SJSA1 (cell line): Measurements from ENCODE around the gene ZNF133. TPM values are rescaled to one million over a fixed set of nuclear protein-coding genes. Genes with fewer than 3 reads are reported as not detected.
"Not testable (repeated sequence)": the region's sequence is repeated elsewhere in the genome, so short reads cannot be mapped to it uniquely, and the experiment has no call there.

Experiments
- DNase-seq, 2 experiments: peaks; one replicate each; pipeline ENCODE4 v3.0.0-alpha.2; 2015 to 2020; ENCODE audit warnings: low spot score in 2 of 2, low read depth in 1 of 2
- H3K27ac ChIP-seq: fragments of 250-450 bp; sonication (Bioruptor Pico); 2 replicates; pipeline ENCODE4 v1.5.1; 2020; ENCODE audit warnings: mild to moderate bottlenecking, moderate library complexity
- H3K27me3 ChIP-seq: fragments of 250-450 bp; sonication (Bioruptor Pico); replicated peaks from 2 replicates; pipeline ENCODE4 v1.5.1; 2020; ENCODE audit warnings: mild to moderate bottlenecking, moderate library complexity
- H3K36me3 ChIP-seq: fragments of 250-450 bp; sonication (Bioruptor Pico); 2 replicates; pipeline ENCODE4 v1.5.1; 2020; ENCODE audit warnings: mild to moderate bottlenecking
- H3K4me1 ChIP-seq: fragments of 250-450 bp; sonication (Bioruptor Pico); replicated peaks from 2 replicates; pipeline ENCODE4 v1.6.1; 2021; ENCODE audit warnings: mild to moderate bottlenecking
- H3K4me3 ChIP-seq: fragments of 250-450 bp; sonication (Bioruptor Pico); 2 replicates; pipeline ENCODE4 v1.5.1; 2020; ENCODE audit warnings: mild to moderate bottlenecking
- H3K9me3 ChIP-seq: fragments of 250-450 bp; sonication (Bioruptor Pico); replicated peaks from 2 replicates; pipeline ENCODE4 v1.5.1; 2020; ENCODE audit warnings: mild to moderate bottlenecking
- total RNA-seq: library from RNA; depleted of rRNA; stranded (reverse); fragments of >200 nt; shearing (Covaris generic); gene quantifications from 2 replicates; pipeline ENCODE4 v1.2.3, GENCODE V29; 2014

The ZNF133 gene
- total RNA-seq, 1 experiment from 2014 or later = 8.9 TPM

- Histone ChIP-seq H3K9me3 (no peaks in the 10 kb centered on the region), H3K27ac (no peak overlapping the region), H3K27me3 (no peaks in the 10 kb centered on the region), H3K4me1 (no peaks in the 10 kb centered on the region), H3K36me3 (peaks cover 14% of the 10 kb centered on the region), H3K4me3 (no peak overlapping the region)
- no peak for DNase-seq
These were observed 19.0 kb downstream of the ZNF133 start for GRCh38 chr20:18307301-18307700.

- Histone ChIP-seq H3K9me3 (no peaks in the 10 kb centered on the region), H3K4me3 (no peak overlapping the region), H3K36me3 (peaks cover 15% of the 10 kb centered on the region), H3K27me3 (no peaks in the 10 kb centered on the region), H3K4me1 (peaks cover 5% of the 10 kb centered on the region), H3K27ac (no peak overlapping the region)
- no peak for DNase-seq
These were observed 21.7 kb downstream of the ZNF133 start for GRCh38 chr20:18310051-18310450.

- no peak for DNase-seq
These were observed 22.3 kb downstream of the ZNF133 start for GRCh38 chr20:18310592-18310991.

GRCh38 chr20:18312723-18313122 lies 24.4 kb downstream of the ZNF133 start:
- DNase-seq = no peak
- peaks cover 10% of the 10 kb centered on the region for H3K4me1 ChIP-seq
- peaks cover 32% of the 10 kb centered on the region for H3K36me3 ChIP-seq
- H3K27me3 ChIP-seq = no peaks in the 10 kb centered on the region
- no peaks in the 10 kb centered on the region for H3K9me3 ChIP-seq
- H3K4me3 ChIP-seq = no peak overlapping the region
- H3K27ac ChIP-seq = no peak overlapping the region

More at GRCh38 chr20:18310592-18310991, 22.3 kb downstream of the ZNF133 start:
- Histone ChIP-seq H3K9me3 (no peaks in the 10 kb centered on the region), H3K36me3 (peaks cover 19% of the 10 kb centered on the region), H3K4me1 (peaks cover 10% of the 10 kb centered on the region), H3K27me3 (no peaks in the 10 kb centered on the region), H3K4me3 (no peak overlapping the region), H3K27ac (no peak overlapping the region)

GRCh38 chr20:18313411-18313810 lies 25.1 kb downstream of the ZNF133 start:
- Histone ChIP-seq H3K36me3 (peaks cover 32% of the 10 kb centered on the region), H3K9me3 (no peaks in the 10 kb centered on the region), H3K4me1 (peaks cover 10% of the 10 kb centered on the region), H3K27me3 (no peaks in the 10 kb centered on the region), H3K27ac (no peak overlapping the region), H3K4me3 (no peak overlapping the region)
- DNase-seq = no peak

GRCh38 chr20:18314786-18315406 lies 26.6 kb downstream of the ZNF133 start:
- peaks cover 10% of the 10 kb centered on the region for H3K4me1 ChIP-seq
- H3K27ac ChIP-seq = 0 out of 2 replicates have a peak overlapping the region, but pooled peaks have one; percentile 26
- no peaks in the 10 kb centered on the region for H3K27me3 ChIP-seq
- peaks cover 24% of the 10 kb centered on the region for H3K36me3 ChIP-seq
- H3K9me3 ChIP-seq = no peaks in the 10 kb centered on the region
- DNase-seq = peak; percentile 28 to 52
- no peak overlapping the region for H3K4me3 ChIP-seq

GRCh38 chr20:18316166-18316565 lies 27.8 kb downstream of the ZNF133 start:
- no peaks in the 10 kb centered on the region for H3K27me3 ChIP-seq
- peaks cover 10% of the 10 kb centered on the region for H3K4me1 ChIP-seq
- H3K36me3 ChIP-seq = peaks cover 24% of the 10 kb centered on the region
- no peak overlapping the region for H3K27ac ChIP-seq
- H3K9me3 ChIP-seq = no peaks in the 10 kb centered on the region
- DNase-seq = no peak
- no peak overlapping the region for H3K4me3 ChIP-seq

- Histone ChIP-seq H3K4me1 (no peaks in the 10 kb centered on the region), H3K27me3 (no peaks in the 10 kb centered on the region), H3K27ac (no peak overlapping the region), H3K36me3 (peaks cover 12% of the 10 kb centered on the region; the same call in 1 of the 2 replicates), H3K4me3 (no peak overlapping the region), H3K9me3 (no peaks in the 10 kb centered on the region)
- DNase-seq = no peak
These were observed 33.0 kb downstream of the ZNF133 start for GRCh38 chr20:18321316-18321715.

GRCh38 chr20:18321976-18322950 lies 33.9 kb downstream of the ZNF133 start:
- H3K4me3 ChIP-seq = no peak overlapping the region
- H3K9me3 ChIP-seq = no peaks in the 10 kb centered on the region
- no peak for DNase-seq
- H3K36me3 ChIP-seq = peaks cover 3% of the 10 kb centered on the region; the same call in 1 of the 2 replicates
- no peak overlapping the region for H3K27ac ChIP-seq
- no peaks in the 10 kb centered on the region for H3K4me1 ChIP-seq
- H3K27me3 ChIP-seq = no peaks in the 10 kb centered on the region

- Histone ChIP-seq H3K4me1 (no peaks in the 10 kb centered on the region), H3K27me3 (no peaks in the 10 kb centered on the region), H3K36me3 (no peaks in the 10 kb centered on the region), H3K9me3 (no peaks in the 10 kb centered on the region), H3K4me3 (no peak overlapping the region), H3K27ac (no peak overlapping the region)
- no peak for DNase-seq
These were observed 35.4 kb downstream of the ZNF133 start for GRCh38 chr20:18323705-18324104.

- Histone ChIP-seq H3K27me3 (no peaks in the 10 kb centered on the region), H3K27ac (no peak overlapping the region), H3K4me3 (no peak overlapping the region), H3K9me3 (no peaks in the 10 kb centered on the region), H3K4me1 (no peaks in the 10 kb centered on the region; the same call in 1 of the 2 replicates), H3K36me3 (no peaks in the 10 kb centered on the region)
- no peak for DNase-seq
These were observed 36.3 kb downstream of the ZNF133 start for GRCh38 chr20:18324596-18325089.

GRCh38 chr20:18326990-18327389 lies 38.7 kb downstream of the ZNF133 start:
- no peak for DNase-seq
- Histone ChIP-seq H3K4me3 (no peak overlapping the region), H3K36me3 (no peaks in the 10 kb centered on the region), H3K27ac (no peak overlapping the region), H3K27me3 (no peaks in the 10 kb centered on the region), H3K9me3 (peaks cover 7% of the 10 kb centered on the region; the same call in 1 of the 2 replicates), H3K4me1 (peaks cover 7% of the 10 kb centered on the region)

GRCh38 chr20:18331694-18332093 lies 43.4 kb downstream of the ZNF133 start:
- peaks cover 7% of the 10 kb centered on the region for H3K4me1 ChIP-seq
- no peaks in the 10 kb centered on the region for H3K27me3 ChIP-seq
- peaks cover 7% of the 10 kb centered on the region; the same call in 1 of the 2 replicates for H3K9me3 ChIP-seq
- no peaks in the 10 kb centered on the region for H3K36me3 ChIP-seq
- H3K4me3 ChIP-seq = no peak overlapping the region
- H3K27ac ChIP-seq = no peak overlapping the region
- DNase-seq = no peak

GRCh38 chr20:18349749-18350148 lies 61.4 kb downstream of the ZNF133 start:
- not testable (repeated sequence) for H3K4me1 ChIP-seq, H3K27ac ChIP-seq, DNase-seq, H3K4me3 ChIP-seq, H3K36me3 ChIP-seq, H3K9me3 ChIP-seq, H3K27me3 ChIP-seq
